HEK293 (cell line): Measurements from ENCODE around the gene UQCRQ.

Source experiments
- SCRT2 ChIP-seq: fragments of 450-650 bp; formaldehyde crosslinking; IDR thresholded peaks from 2 replicates; pipeline ENCODE4 v1.5.1; 2016; ENCODE audit warnings: missing biosample characterization, missing genetic modification characterization
- ZNF266 ChIP-seq: fragments of 450-650 bp; formaldehyde crosslinking; IDR thresholded peaks from 2 replicates; pipeline ENCODE4 v1.5.1; 2016; ENCODE audit warnings: missing biosample characterization, missing genetic modification characterization, low read depth
- ZNF600 ChIP-seq: fragments of 450-650 bp; formaldehyde crosslinking; IDR thresholded peaks from 2 replicates; pipeline ENCODE4 v1.5.1; 2016; ENCODE audit warnings: missing biosample characterization, missing genetic modification characterization
- TF ChIP-seq, protein P1 (sequence below): fragments of 450-650 bp; formaldehyde crosslinking; IDR thresholded peaks from 2 replicates; pipeline ENCODE4 v1.5.1; 2016; ENCODE audit warnings: missing biosample characterization, missing genetic modification characterization
- TF ChIP-seq, protein P2 (sequence below): fragments of 450-650 bp; formaldehyde crosslinking; IDR thresholded peaks from 2 replicates; pipeline ENCODE4 v1.5.1; 2016; ENCODE audit warnings: missing biosample characterization, missing genetic modification characterization
- TF ChIP-seq, protein P3 (sequence below): IDR thresholded peaks from 2 replicates; pipeline ENCODE4 v1.6.1; 2011; ENCODE audit warnings: mild to moderate bottlenecking, low read depth, low read length, borderline replicate concordance

DNA sequence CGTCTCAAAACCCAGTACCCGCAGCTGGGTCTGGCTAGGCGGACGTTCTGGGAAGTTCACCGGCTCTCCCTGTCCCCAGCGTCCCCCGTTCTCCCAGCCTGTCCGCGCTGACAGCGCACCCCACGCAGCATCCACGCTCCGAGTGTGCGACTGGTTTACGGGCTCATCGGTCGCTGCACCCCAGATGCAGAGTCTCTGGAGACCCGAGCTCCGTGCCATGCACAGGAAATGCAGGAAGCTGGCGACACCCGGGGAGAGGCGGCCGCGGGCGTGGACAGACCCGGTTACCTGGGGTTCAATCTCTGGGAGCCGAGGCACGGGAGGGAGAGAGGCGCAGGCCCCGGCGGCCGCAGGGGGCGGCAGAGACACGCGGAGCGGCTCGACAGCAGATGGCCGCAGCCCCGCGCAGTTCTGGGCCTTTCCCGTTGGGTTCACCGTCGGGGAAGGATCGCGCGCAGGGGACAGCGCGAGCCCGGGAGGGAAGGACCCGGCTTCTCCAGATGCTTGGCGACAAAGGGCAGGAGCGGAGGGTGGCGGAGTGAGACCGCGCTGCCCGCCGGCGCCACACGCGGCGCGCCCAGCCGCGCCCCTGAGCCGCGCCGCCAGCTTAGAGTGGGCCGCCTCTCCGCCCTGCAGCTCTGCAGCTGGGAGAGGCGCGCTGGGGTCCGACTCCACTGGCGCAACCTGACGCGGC lies 36.6 kb upstream of the UQCRQ start:
- TF ChIP-seq ZNF600 (tag by site-specific recombination) (0 out of 2 replicates have a peak, but pooled peaks have one; percentile 25), SCRT2 (tag by site-specific recombination) (no peak; the same call in 1 of the 2 replicates), ZNF266 (no peak)
- TF ChIP-seq, protein P1, sequence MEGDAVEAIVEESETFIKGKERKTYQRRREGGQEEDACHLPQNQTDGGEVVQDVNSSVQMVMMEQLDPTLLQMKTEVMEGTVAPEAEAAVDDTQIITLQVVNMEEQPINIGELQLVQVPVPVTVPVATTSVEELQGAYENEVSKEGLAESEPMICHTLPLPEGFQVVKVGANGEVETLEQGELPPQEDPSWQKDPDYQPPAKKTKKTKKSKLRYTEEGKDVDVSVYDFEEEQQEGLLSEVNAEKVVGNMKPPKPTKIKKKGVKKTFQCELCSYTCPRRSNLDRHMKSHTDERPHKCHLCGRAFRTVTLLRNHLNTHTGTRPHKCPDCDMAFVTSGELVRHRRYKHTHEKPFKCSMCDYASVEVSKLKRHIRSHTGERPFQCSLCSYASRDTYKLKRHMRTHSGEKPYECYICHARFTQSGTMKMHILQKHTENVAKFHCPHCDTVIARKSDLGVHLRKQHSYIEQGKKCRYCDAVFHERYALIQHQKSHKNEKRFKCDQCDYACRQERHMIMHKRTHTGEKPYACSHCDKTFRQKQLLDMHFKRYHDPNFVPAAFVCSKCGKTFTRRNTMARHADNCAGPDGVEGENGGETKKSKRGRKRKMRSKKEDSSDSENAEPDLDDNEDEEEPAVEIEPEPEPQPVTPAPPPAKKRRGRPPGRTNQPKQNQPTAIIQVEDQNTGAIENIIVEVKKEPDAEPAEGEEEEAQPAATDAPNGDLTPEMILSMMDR (tag by site-specific recombination), result peak; percentile 96
- TF ChIP-seq, protein P2, sequence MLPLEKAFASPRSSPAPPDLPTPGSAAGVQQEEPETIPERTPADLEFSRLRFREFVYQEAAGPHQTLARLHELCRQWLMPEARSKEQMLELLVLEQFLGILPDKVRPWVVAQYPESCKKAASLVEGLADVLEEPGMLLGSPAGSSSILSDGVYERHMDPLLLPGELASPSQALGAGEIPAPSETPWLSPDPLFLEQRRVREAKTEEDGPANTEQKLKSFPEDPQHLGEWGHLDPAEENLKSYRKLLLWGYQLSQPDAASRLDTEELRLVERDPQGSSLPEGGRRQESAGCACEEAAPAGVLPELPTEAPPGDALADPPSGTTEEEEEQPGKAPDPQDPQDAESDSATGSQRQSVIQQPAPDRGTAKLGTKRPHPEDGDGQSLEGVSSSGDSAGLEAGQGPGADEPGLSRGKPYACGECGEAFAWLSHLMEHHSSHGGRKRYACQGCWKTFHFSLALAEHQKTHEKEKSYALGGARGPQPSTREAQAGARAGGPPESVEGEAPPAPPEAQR (tag by site-specific recombination), result no peak
- TF ChIP-seq, protein P3, sequence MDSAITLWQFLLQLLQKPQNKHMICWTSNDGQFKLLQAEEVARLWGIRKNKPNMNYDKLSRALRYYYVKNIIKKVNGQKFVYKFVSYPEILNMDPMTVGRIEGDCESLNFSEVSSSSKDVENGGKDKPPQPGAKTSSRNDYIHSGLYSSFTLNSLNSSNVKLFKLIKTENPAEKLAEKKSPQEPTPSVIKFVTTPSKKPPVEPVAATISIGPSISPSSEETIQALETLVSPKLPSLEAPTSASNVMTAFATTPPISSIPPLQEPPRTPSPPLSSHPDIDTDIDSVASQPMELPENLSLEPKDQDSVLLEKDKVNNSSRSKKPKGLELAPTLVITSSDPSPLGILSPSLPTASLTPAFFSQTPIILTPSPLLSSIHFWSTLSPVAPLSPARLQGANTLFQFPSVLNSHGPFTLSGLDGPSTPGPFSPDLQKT, result no peak
